ENCODE measurements around the gene ST6GALNAC3.
"Not testable (repeated sequence)": the region's sequence is repeated elsewhere in the genome, so short reads cannot be mapped to it uniquely, and the experiment has no call there.

Gene ST6GALNAC3

GRCh38 chr1:76084685-76085084 is 10.1 kb downstream of the ST6GALNAC3 start:
- H3K27ac ChIP-seq (ENCODE audit: insufficient read depth, low read length, poor library complexity, severe bottlenecking): no peak overlapping the region
- H3K27me3 ChIP-seq (replicated peaks; ENCODE audit: control insufficient read depth, insufficient read depth, low read length, poor library complexity, severe bottlenecking): no peaks in the 10 kb centered on the region
- H3K4me1 ChIP-seq (ENCODE audit: control insufficient read depth, insufficient read depth, low read length, poor library complexity, severe bottlenecking): no peaks in the 10 kb centered on the region
- no peaks in the 10 kb centered on the region for H3K36me3 ChIP-seq (ENCODE audit: control insufficient read depth, insufficient read depth, low read length)
- no peak for DNase-seq
- H3K9me3 ChIP-seq (ENCODE audit: control insufficient read depth, low read length): no peaks in the 10 kb centered on the region
- no peak overlapping the region for H3K4me3 ChIP-seq (ENCODE audit: insufficient read depth, low read depth, low read length, poor library complexity, severe bottlenecking)

GRCh38 chr1:76086109-76086508 is 11.6 kb downstream of the ST6GALNAC3 start:
- Histone ChIP-seq H3K4me1 (ENCODE audit: control insufficient read depth, insufficient read depth, low read length, poor library complexity, severe bottlenecking) (no peaks in the 10 kb centered on the region), H3K9me3 (ENCODE audit: control insufficient read depth, low read length) (no peaks in the 10 kb centered on the region), H3K4me3 (ENCODE audit: insufficient read depth, low read depth, low read length, poor library complexity, severe bottlenecking) (no peak overlapping the region), H3K27ac (ENCODE audit: insufficient read depth, low read length, poor library complexity, severe bottlenecking) (no peak overlapping the region), H3K27me3 (replicated peaks; ENCODE audit: control insufficient read depth, insufficient read depth, low read length, poor library complexity, severe bottlenecking) (no peaks in the 10 kb centered on the region), H3K36me3 (ENCODE audit: control insufficient read depth, insufficient read depth, low read length) (no peaks in the 10 kb centered on the region)
- DNase-seq: no peak

DNA sequence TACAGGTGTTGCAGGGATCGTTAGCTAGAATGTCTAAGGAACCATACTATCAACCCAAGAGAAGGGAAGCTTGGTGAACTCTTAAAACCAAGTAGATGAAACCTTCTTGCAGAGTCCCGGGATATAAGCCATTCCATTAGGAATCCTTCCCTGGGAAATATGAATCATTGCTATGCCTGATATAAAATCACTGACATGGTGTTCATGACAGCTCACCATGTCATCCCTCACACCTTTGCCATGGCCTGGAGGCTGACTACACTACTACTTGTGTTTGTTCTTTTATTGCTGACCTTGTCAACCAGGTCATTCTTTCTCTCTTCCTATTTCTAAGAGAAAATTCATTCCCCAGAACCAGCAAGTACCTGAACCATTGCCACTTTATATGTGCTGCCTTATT is 12.1 kb downstream of the ST6GALNAC3 start:
- DNase-seq: no peak
- Histone ChIP-seq H3K4me1 (ENCODE audit: control insufficient read depth, insufficient read depth, low read length, poor library complexity, severe bottlenecking) (no peaks in the 10 kb centered on the region), H3K9me3 (ENCODE audit: control insufficient read depth, low read length) (no peaks in the 10 kb centered on the region), H3K4me3 (ENCODE audit: insufficient read depth, low read depth, low read length, poor library complexity, severe bottlenecking) (no peak overlapping the region), H3K27ac (ENCODE audit: insufficient read depth, low read length, poor library complexity, severe bottlenecking) (no peak overlapping the region), H3K36me3 (ENCODE audit: control insufficient read depth, insufficient read depth, low read length) (no peaks in the 10 kb centered on the region), H3K27me3 (replicated peaks; ENCODE audit: control insufficient read depth, insufficient read depth, low read length, poor library complexity, severe bottlenecking) (no peaks in the 10 kb centered on the region)

GRCh38 chr1:76090283-76091203 is 16.0 kb downstream of the ST6GALNAC3 start:
- no peaks in the 10 kb centered on the region for H3K36me3 ChIP-seq (ENCODE audit: control insufficient read depth, insufficient read depth, low read length)
- no peaks in the 10 kb centered on the region for H3K9me3 ChIP-seq (ENCODE audit: control insufficient read depth, low read length)
- no peak overlapping the region for H3K4me3 ChIP-seq (ENCODE audit: insufficient read depth, low read depth, low read length, poor library complexity, severe bottlenecking)
- H3K4me1 ChIP-seq (ENCODE audit: control insufficient read depth, insufficient read depth, low read length, poor library complexity, severe bottlenecking): no peaks in the 10 kb centered on the region
- no peaks in the 10 kb centered on the region for H3K27me3 ChIP-seq (replicated peaks; ENCODE audit: control insufficient read depth, insufficient read depth, low read length, poor library complexity, severe bottlenecking)
- H3K27ac ChIP-seq (ENCODE audit: insufficient read depth, low read length, poor library complexity, severe bottlenecking): no peak overlapping the region
- no peak for DNase-seq

DNA sequence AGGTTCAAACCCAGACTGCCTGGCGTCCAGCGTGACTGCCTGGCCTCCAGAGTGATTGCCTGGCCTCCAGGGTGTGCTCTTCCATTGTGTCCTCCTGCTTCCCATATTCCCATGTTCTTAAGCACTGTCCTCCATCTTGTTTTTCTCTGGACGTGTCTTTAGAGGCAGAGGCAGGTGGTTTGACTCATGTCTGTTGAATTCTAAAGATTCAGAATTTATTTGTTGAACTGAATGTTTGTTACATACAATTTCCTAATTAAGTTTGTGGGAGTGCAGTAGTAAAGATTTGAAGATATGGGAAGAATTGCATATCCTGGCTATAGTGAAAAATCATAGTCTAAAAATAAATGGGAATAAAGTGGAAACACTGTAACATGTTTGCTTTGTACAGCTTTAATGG is 18.3 kb downstream of the ST6GALNAC3 start:
- Histone ChIP-seq H3K36me3 (ENCODE audit: control insufficient read depth, insufficient read depth, low read length) (no peaks in the 10 kb centered on the region), H3K4me1 (ENCODE audit: control insufficient read depth, insufficient read depth, low read length, poor library complexity, severe bottlenecking) (no peaks in the 10 kb centered on the region), H3K27ac (ENCODE audit: insufficient read depth, low read length, poor library complexity, severe bottlenecking) (no peak overlapping the region), H3K4me3 (ENCODE audit: insufficient read depth, low read depth, low read length, poor library complexity, severe bottlenecking) (no peak overlapping the region), H3K9me3 (ENCODE audit: control insufficient read depth, low read length) (no peaks in the 10 kb centered on the region), H3K27me3 (replicated peaks; ENCODE audit: control insufficient read depth, insufficient read depth, low read length, poor library complexity, severe bottlenecking) (no peaks in the 10 kb centered on the region)
- DNase-seq: no peak

DNA sequence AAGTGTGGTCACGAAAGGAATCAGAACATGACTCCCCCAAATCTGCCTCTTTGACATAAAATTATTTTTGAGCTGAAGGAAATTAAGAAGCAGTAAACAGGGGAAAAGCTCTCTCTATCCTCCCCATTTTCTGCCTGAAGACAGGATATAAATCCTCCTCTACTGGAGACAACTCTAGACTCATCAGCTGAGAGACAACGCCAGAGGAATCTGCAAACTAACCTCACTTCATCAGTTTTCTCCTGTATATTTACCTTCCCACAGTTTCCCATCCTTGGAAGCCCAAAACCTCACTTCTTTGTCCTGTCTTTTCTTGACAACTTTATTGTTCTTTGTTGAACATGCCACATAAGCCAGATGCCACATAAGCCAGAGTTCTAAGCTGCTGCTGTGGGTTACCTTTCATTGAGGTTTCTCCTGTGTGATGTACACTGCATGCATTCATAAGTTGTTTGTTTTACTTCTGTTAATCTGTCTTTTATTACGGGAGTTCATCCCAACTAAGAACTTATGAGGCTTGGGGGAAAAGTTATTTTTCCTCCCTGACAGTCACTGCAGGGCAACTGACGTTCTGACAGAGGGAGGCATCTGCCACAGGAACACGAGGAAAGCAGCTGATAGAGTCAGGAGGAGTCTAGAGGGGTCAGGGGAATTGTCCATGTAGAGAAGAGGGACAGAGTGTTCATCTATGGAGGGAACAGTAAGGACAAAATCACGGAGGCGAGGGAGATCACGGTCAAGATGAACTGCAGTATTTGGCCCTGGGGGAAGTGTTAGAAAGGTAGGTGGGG is 19.2 kb downstream of the ST6GALNAC3 start:
- Histone ChIP-seq H3K4me3 (ENCODE audit: insufficient read depth, low read depth, low read length, poor library complexity, severe bottlenecking) (no peak overlapping the region), H3K4me1 (ENCODE audit: control insufficient read depth, insufficient read depth, low read length, poor library complexity, severe bottlenecking) (no peaks in the 10 kb centered on the region), H3K27me3 (replicated peaks; ENCODE audit: control insufficient read depth, insufficient read depth, low read length, poor library complexity, severe bottlenecking) (no peaks in the 10 kb centered on the region), H3K9me3 (ENCODE audit: control insufficient read depth, low read length) (no peaks in the 10 kb centered on the region), H3K27ac (ENCODE audit: insufficient read depth, low read length, poor library complexity, severe bottlenecking) (no peak overlapping the region), H3K36me3 (ENCODE audit: control insufficient read depth, insufficient read depth, low read length) (no peaks in the 10 kb centered on the region)
- DNase-seq: no peak

DNA sequence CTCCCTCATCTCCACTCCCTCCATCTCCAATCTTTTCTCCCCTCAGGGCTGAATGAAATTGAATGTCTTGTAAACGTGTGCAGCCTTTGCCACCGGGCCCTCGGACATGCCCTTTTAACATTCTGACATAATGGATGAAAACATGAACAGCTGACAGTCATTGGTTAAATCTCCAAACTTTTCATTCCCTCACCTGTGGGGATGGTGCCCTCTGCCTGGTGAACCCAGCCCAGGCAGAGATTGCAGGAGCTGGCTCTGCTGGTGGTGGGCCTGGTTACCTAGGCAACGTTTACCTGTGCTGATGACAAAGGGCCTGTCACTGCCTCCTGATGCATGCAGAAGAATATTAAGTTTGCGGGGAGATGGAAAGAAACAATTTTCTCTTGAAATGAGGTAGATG is 21.3 kb downstream of the ST6GALNAC3 start:
- no peak for DNase-seq
- no peaks in the 10 kb centered on the region for H3K27me3 ChIP-seq (replicated peaks; ENCODE audit: control insufficient read depth, insufficient read depth, low read length, poor library complexity, severe bottlenecking)
- no peak overlapping the region for H3K4me3 ChIP-seq (ENCODE audit: insufficient read depth, low read depth, low read length, poor library complexity, severe bottlenecking)
- H3K36me3 ChIP-seq (ENCODE audit: control insufficient read depth, insufficient read depth, low read length): no peaks in the 10 kb centered on the region
- no peak overlapping the region for H3K27ac ChIP-seq (ENCODE audit: insufficient read depth, low read length, poor library complexity, severe bottlenecking)
- no peaks in the 10 kb centered on the region for H3K4me1 ChIP-seq (ENCODE audit: control insufficient read depth, insufficient read depth, low read length, poor library complexity, severe bottlenecking)
- H3K9me3 ChIP-seq (ENCODE audit: control insufficient read depth, low read length): no peaks in the 10 kb centered on the region

GRCh38 chr1:76097064-76097463 is 22.5 kb downstream of the ST6GALNAC3 start:
- H3K27me3 ChIP-seq (replicated peaks; ENCODE audit: control insufficient read depth, insufficient read depth, low read length, poor library complexity, severe bottlenecking); H3K27ac ChIP-seq (ENCODE audit: insufficient read depth, low read length, poor library complexity, severe bottlenecking); H3K9me3 ChIP-seq (ENCODE audit: control insufficient read depth, low read length); H3K4me3 ChIP-seq (ENCODE audit: insufficient read depth, low read depth, low read length, poor library complexity, severe bottlenecking); H3K4me1 ChIP-seq (ENCODE audit: control insufficient read depth, insufficient read depth, low read length, poor library complexity, severe bottlenecking); DNase-seq; H3K36me3 ChIP-seq (ENCODE audit: control insufficient read depth, insufficient read depth, low read length): not testable (repeated sequence)

DNA sequence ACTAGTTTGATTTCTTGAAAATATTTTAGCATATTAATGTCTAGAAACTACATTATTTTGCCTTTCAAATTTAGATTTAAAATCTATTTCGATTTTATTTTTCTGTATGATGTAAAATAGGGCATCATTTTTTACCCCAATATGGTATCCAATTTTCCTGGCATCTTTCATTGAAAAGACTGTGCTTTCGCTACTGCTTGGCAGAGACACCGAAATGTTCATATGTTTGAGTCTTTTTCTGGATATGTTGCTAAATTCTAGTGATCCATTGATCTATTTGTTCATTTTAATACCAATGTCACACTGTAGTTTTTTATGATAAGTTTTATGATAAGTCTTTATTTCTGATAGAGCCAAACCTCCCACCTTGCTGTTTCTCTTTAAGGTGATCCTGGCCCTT is 24.3 kb downstream of the ST6GALNAC3 start:
- Histone ChIP-seq H3K27ac (ENCODE audit: insufficient read depth, low read length, poor library complexity, severe bottlenecking) (no peak overlapping the region), H3K4me1 (ENCODE audit: control insufficient read depth, insufficient read depth, low read length, poor library complexity, severe bottlenecking) (no peaks in the 10 kb centered on the region), H3K27me3 (replicated peaks; ENCODE audit: control insufficient read depth, insufficient read depth, low read length, poor library complexity, severe bottlenecking) (no peaks in the 10 kb centered on the region), H3K4me3 (ENCODE audit: insufficient read depth, low read depth, low read length, poor library complexity, severe bottlenecking) (no peak overlapping the region), H3K36me3 (ENCODE audit: control insufficient read depth, insufficient read depth, low read length) (no peaks in the 10 kb centered on the region), H3K9me3 (ENCODE audit: control insufficient read depth, low read length) (no peaks in the 10 kb centered on the region)
- no peak for DNase-seq

DNA sequence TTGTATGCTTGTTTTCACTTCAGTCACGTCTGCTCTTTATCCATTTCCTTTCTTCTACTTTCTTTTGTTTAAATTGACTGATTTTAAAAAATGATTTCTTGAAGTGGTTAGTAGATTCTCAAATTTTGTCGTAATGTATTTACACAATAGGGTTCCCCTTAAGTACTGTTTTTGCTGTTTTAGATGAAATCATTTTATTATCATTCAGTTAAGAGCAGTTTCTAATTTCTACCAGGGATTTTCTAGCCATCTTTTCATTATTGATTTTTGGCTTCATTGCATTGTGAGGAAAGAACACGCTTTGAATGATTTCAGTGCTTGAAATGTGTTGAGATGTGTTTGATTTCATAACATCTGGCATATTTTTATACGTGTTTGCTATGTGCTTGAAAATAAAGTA is 27.0 kb downstream of the ST6GALNAC3 start:
- Histone ChIP-seq H3K9me3 (ENCODE audit: control insufficient read depth, low read length) (no peaks in the 10 kb centered on the region), H3K4me1 (ENCODE audit: control insufficient read depth, insufficient read depth, low read length, poor library complexity, severe bottlenecking) (no peaks in the 10 kb centered on the region), H3K27ac (ENCODE audit: insufficient read depth, low read length, poor library complexity, severe bottlenecking) (no peak overlapping the region), H3K27me3 (replicated peaks; ENCODE audit: control insufficient read depth, insufficient read depth, low read length, poor library complexity, severe bottlenecking) (no peaks in the 10 kb centered on the region), H3K4me3 (ENCODE audit: insufficient read depth, low read depth, low read length, poor library complexity, severe bottlenecking) (no peak overlapping the region), H3K36me3 (ENCODE audit: control insufficient read depth, insufficient read depth, low read length) (no peaks in the 10 kb centered on the region)
- DNase-seq: no peak

All from effector memory CD4-positive, alpha-beta T cell (primary cell).